ENCODE measurements around the gene THAP8. TPM values are rescaled to one million over a fixed set of nuclear protein-coding genes. Genes with fewer than 3 reads are reported as not detected.

Gene THAP8, protein sequence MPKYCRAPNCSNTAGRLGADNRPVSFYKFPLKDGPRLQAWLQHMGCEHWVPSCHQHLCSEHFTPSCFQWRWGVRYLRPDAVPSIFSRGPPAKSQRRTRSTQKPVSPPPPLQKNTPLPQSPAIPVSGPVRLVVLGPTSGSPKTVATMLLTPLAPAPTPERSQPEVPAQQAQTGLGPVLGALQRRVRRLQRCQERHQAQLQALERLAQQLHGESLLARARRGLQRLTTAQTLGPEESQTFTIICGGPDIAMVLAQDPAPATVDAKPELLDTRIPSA
- 1.6 TPM in 2 replicates for total RNA-seq

GRCh38 chr19:36054119-36054732, at the start of gene THAP8:
Gene THAP8 (minus strand): TSS chr19:36054285. CDS start chr19:36054217, 68 bp downstream.
- Mint-ChIP-seq H3K4me1 (ENCODE audit: low read depth) (peaks cover 45% of the 10 kb centered on the region), H3K9me3 (no peaks in the 10 kb centered on the region), H3K36me3 (ENCODE audit: low read depth) (peaks cover 9% of the 10 kb centered on the region), H3K27me3 (ENCODE audit: insufficient read depth) (no peaks in the 10 kb centered on the region), H3K4me3 (peak within 1 kb of the TSS; percentile 99), H3K27ac (peak within 1 kb of the TSS; percentile 96)
- intact Hi-C loops (cut with micrococcal nuclease), result loop anchor here (1.0 to 10.0 kb wide), 13 partner anchors 39 to 801 kb away; partner anchors contain the start of genes ALKBH6, NFKBID, PSENEN and SDHAF1
- peak; percentile 100 for DNase-seq (ENCODE audit: low spot score)

GRCh38 chr19:36103040-36103626, 49.0 kb upstream of the THAP8 start:
- no peaks in the 10 kb centered on the region for H3K4me1 Mint-ChIP-seq (ENCODE audit: low read depth)
- H3K4me3 Mint-ChIP-seq, result no peak overlapping the region
- no peak overlapping the region for H3K27ac Mint-ChIP-seq
- no peak for DNase-seq (ENCODE audit: low spot score)
- H3K9me3 Mint-ChIP-seq, result no peaks in the 10 kb centered on the region
- no peaks in the 10 kb centered on the region for H3K27me3 Mint-ChIP-seq (ENCODE audit: insufficient read depth)
- intact Hi-C loops (cut with micrococcal nuclease), result no loop called here
- peaks cover 13% of the 10 kb centered on the region for H3K36me3 Mint-ChIP-seq (ENCODE audit: low read depth)

GRCh38 chr19:36101550-36102327, 47.7 kb upstream of the THAP8 start:
- H3K27ac Mint-ChIP-seq, result no peak overlapping the region
- no peaks in the 10 kb centered on the region for H3K4me1 Mint-ChIP-seq (ENCODE audit: low read depth)
- H3K27me3 Mint-ChIP-seq (ENCODE audit: insufficient read depth), result no peaks in the 10 kb centered on the region
- no peaks in the 10 kb centered on the region for H3K9me3 Mint-ChIP-seq
- no peak for DNase-seq (ENCODE audit: low spot score)
- intact Hi-C loops (cut with micrococcal nuclease), result no loop called here
- peaks cover 17% of the 10 kb centered on the region for H3K36me3 Mint-ChIP-seq (ENCODE audit: low read depth)
- H3K4me3 Mint-ChIP-seq, result no peak overlapping the region

GRCh38 chr19:36100476-36100875, 46.4 kb upstream of the THAP8 start:
- Mint-ChIP-seq H3K27me3 (ENCODE audit: insufficient read depth) (no peaks in the 10 kb centered on the region), H3K9me3 (no peaks in the 10 kb centered on the region)

GRCh38 chr19:36099166-36099785, 45.2 kb upstream of the THAP8 start:
- H3K4me3 Mint-ChIP-seq, result no peak overlapping the region
- no peaks in the 10 kb centered on the region for H3K4me1 Mint-ChIP-seq (ENCODE audit: low read depth)
- no peak for DNase-seq (ENCODE audit: low spot score)
- intact Hi-C loops (cut with micrococcal nuclease), result no loop called here
- H3K9me3 Mint-ChIP-seq, result no peaks in the 10 kb centered on the region
- peaks cover 17% of the 10 kb centered on the region for H3K36me3 Mint-ChIP-seq (ENCODE audit: low read depth)
- H3K27ac Mint-ChIP-seq, result no peak overlapping the region
- no peaks in the 10 kb centered on the region for H3K27me3 Mint-ChIP-seq (ENCODE audit: insufficient read depth)

More at GRCh38 chr19:36100476-36100875, 46.4 kb upstream of the THAP8 start:
- no peaks in the 10 kb centered on the region for H3K4me1 Mint-ChIP-seq (ENCODE audit: low read depth)
- no peak overlapping the region for H3K4me3 Mint-ChIP-seq
- intact Hi-C loops (cut with micrococcal nuclease), result no loop called here
- H3K27ac Mint-ChIP-seq, result no peak overlapping the region
- peaks cover 17% of the 10 kb centered on the region for H3K36me3 Mint-ChIP-seq (ENCODE audit: low read depth)
- DNase-seq (ENCODE audit: low spot score), result no peak

DNA sequence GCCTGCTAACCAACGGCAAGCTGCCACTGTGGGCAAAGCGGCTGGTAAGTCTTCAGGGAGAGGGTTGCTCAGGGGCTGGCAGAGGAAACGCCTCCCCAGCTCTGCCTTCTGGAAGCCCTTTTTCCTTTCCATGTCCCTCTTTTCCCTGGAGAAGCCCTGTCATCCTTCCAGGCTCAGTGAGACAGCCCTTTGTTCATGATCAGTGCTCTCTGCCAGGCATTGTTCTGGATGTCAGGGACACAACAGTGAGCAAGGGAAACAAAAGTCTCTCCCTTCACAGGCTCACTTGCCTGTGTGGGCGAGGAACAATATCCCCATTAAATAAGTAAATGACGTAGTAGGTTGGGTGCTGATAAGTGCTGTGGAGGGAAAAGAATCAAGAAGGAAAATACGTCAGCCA, 43.0 kb upstream of the THAP8 start:
- Mint-ChIP-seq H3K27me3 (ENCODE audit: insufficient read depth) (no peaks in the 10 kb centered on the region), H3K9me3 (no peaks in the 10 kb centered on the region), H3K4me3 (no peak overlapping the region), H3K36me3 (ENCODE audit: low read depth) (peaks cover 21% of the 10 kb centered on the region), H3K27ac (no peak overlapping the region), H3K4me1 (ENCODE audit: low read depth) (peaks cover 15% of the 10 kb centered on the region)
- no peak for DNase-seq (ENCODE audit: low spot score)
- intact Hi-C loops (cut with micrococcal nuclease), result no loop called here

DNA sequence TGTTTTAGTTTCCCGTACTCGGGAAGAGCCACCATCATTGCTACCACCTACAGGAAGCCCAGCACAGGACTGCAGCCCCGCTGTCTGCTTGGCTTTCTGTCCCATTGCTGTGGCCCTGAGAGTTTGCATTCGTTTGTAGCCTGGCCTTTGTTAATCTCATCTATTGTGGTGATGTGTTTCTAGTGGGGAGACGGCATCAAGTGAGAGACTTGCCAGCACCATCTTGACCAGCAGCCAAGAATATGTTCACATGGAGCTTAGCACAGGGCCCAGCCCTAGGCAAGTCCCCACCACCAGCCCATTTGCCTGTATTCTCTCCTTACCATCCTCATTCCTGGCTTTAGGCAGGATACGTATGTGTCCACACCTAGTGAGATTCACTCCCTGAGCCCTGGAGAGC, 39.6 kb upstream of the THAP8 start:
- peaks cover 33% of the 10 kb centered on the region for H3K36me3 Mint-ChIP-seq (ENCODE audit: low read depth)
- no peak for DNase-seq (ENCODE audit: low spot score)
- H3K27ac Mint-ChIP-seq, result peak overlapping the region; percentile 78
- no peak overlapping the region for H3K4me3 Mint-ChIP-seq
- no peaks in the 10 kb centered on the region for H3K27me3 Mint-ChIP-seq (ENCODE audit: insufficient read depth)
- peaks cover 15% of the 10 kb centered on the region for H3K4me1 Mint-ChIP-seq (ENCODE audit: low read depth)
- no peaks in the 10 kb centered on the region for H3K9me3 Mint-ChIP-seq
- intact Hi-C loops (cut with micrococcal nuclease), result loop anchor here (1.0 kb wide), 4 partner anchors 22 to 46 kb away; partner anchors contain the start of genes TBCB, THAP8 and WDR62

DNA sequence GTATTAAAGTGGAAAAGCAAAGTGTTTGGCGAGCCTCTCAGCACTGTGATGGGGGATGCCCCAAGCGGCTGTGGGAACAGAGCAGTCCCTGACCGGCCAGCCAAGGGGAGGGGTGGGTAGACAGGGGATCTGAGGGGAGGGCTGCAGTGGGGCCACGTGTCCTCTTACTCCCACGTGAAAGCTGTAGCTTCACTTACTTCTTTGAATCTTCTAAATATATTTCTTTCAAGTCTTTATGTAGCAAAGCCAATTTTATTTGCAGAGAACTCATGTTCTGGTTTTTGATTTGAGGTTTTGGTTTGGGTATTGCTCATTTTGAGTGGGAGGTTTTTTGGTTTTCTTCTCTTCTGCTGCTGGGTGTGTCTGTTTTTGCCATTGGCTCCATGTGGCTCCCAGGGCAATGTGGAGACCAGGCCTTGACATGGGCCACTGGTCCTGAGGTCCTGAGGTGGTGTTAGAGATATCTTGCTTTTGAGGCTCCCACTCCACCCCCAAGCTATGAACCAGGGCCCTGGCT, 39.1 kb upstream of the THAP8 start:
- H3K9me3 Mint-ChIP-seq, result no peaks in the 10 kb centered on the region
- DNase-seq (ENCODE audit: low spot score), result no peak
- H3K4me1 Mint-ChIP-seq (ENCODE audit: low read depth), result peaks cover 15% of the 10 kb centered on the region
- no peaks in the 10 kb centered on the region for H3K27me3 Mint-ChIP-seq (ENCODE audit: insufficient read depth)
- H3K27ac Mint-ChIP-seq, result peak overlapping the region; percentile 78
- no peak overlapping the region for H3K4me3 Mint-ChIP-seq
- intact Hi-C loops (cut with micrococcal nuclease), result loop anchor here (1.0 kb wide), 4 partner anchors 22 to 46 kb away; partner anchors contain the start of genes TBCB, THAP8 and WDR62
- peaks cover 32% of the 10 kb centered on the region for H3K36me3 Mint-ChIP-seq (ENCODE audit: low read depth)

DNA sequence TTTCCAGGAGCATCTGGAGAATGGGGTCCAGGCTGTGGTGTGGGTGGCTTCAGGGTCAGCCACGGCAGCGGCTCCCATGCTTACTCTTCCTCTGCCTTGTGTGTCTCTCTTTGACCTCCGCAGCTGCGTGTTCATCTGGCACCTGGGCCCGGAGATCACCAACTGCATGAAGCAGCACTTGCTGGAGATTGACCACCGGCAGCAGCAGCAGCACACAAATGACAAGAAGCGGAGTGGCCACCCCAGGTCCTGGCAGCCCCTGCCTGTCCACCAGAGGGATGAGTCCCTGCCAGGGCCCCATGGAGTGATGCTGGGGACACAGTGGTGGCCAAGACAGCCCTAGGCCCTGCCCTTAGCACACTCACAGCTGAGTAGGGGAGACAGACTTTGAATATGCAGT, 38.5 kb upstream of the THAP8 start:
- DNase-seq (ENCODE audit: low spot score), result no peak
- H3K36me3 Mint-ChIP-seq (ENCODE audit: low read depth), result peaks cover 35% of the 10 kb centered on the region
- H3K4me3 Mint-ChIP-seq, result no peak overlapping the region
- H3K27ac Mint-ChIP-seq, result no peak overlapping the region
- no peaks in the 10 kb centered on the region for H3K9me3 Mint-ChIP-seq
- H3K27me3 Mint-ChIP-seq (ENCODE audit: insufficient read depth), result no peaks in the 10 kb centered on the region
- H3K4me1 Mint-ChIP-seq (ENCODE audit: low read depth), result peaks cover 15% of the 10 kb centered on the region
- intact Hi-C loops (cut with micrococcal nuclease), result no loop called here

DNA sequence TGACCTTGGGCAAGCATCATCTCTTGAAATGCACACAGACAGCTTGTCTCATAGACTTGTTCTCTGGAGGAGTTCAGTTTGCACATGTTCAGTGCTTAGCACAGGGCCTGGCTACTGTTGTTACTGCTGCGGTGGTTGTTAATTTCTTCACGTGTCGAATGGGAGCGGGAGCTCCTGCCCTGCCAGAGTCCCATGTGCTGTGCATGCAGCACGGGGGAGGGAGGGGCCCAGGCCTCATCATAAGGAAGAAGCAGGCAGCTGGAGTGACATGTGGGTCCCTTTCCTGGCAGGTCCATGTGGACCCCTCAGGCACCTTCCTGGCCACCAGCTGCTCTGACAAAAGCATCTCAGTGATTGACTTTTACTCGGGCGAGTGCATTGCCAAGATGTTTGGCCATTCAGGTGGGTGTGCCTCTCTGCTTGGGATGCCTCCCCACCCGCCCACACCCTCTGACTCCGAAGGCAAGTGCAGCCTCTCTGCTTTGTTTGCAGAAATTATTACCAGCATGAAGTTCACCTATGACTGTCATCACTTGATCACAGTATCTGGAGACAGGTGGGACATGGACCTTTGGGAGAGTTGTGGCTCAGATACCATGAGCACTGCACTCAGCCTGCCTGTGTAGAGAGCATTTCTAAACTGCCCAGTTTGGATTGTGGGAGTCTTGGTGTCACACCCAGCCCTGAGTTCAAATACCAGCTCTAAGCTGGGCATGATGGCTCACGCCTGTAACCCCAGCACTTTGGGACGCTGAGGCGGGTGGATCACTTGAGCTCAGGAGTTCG, 37.0 kb upstream of the THAP8 start:
- DNase-seq (ENCODE audit: low spot score), result no peak
- Mint-ChIP-seq H3K9me3 (no peaks in the 10 kb centered on the region), H3K27me3 (ENCODE audit: insufficient read depth) (no peaks in the 10 kb centered on the region), H3K36me3 (ENCODE audit: low read depth) (peaks cover 31% of the 10 kb centered on the region), H3K4me3 (no peak overlapping the region), H3K4me1 (ENCODE audit: low read depth) (peaks cover 15% of the 10 kb centered on the region), H3K27ac (no peak overlapping the region)
- intact Hi-C loops (cut with micrococcal nuclease), result no loop called here

GRCh38 chr19:36089847-36090246, 35.8 kb upstream of the THAP8 start:
- intact Hi-C loops (cut with micrococcal nuclease), result no loop called here
- peaks cover 15% of the 10 kb centered on the region for H3K4me1 Mint-ChIP-seq (ENCODE audit: low read depth)
- peaks cover 33% of the 10 kb centered on the region for H3K36me3 Mint-ChIP-seq (ENCODE audit: low read depth)
- no peak overlapping the region for H3K4me3 Mint-ChIP-seq
- no peaks in the 10 kb centered on the region for H3K27me3 Mint-ChIP-seq (ENCODE audit: insufficient read depth)
- DNase-seq (ENCODE audit: low spot score), result no peak
- H3K27ac Mint-ChIP-seq, result peak overlapping the region; percentile 58
- no peaks in the 10 kb centered on the region for H3K9me3 Mint-ChIP-seq

- intact Hi-C loops (cut with micrococcal nuclease), result no loop called here
- Mint-ChIP-seq H3K4me3 (no peak overlapping the region), H3K27ac (no peak overlapping the region), H3K9me3 (no peaks in the 10 kb centered on the region), H3K36me3 (ENCODE audit: low read depth) (peaks cover 35% of the 10 kb centered on the region), H3K27me3 (ENCODE audit: insufficient read depth) (no peaks in the 10 kb centered on the region), H3K4me1 (ENCODE audit: low read depth) (no peaks in the 10 kb centered on the region)
- DNase-seq (ENCODE audit: low spot score), result no peak
Measured at GRCh38 chr19:36086326-36086725, 32.2 kb upstream of the THAP8 start.

Measured in activated T-helper 1 cell treated with anti-CD3 and anti-CD28 coated beads, Interleukin-12 subunit alpha, Interleukin-12 subunit beta, Interleukin-2, Interleukin-4 antibody, amounts not matched to agents 30 ng/mL and 10 ng/mL and 1 ng/mL, durations not matched to agents 14 hours and 24 hours and 36 hours (primary cell).